HUES64 (cell line): ENCODE measurements around the gene PEDS1.
"Not testable (repeated sequence)": the region's sequence is repeated elsewhere in the genome, so short reads cannot be mapped to it uniquely, and the experiment has no call there.

Experiments
- H3K27ac ChIP-seq: 2 replicates; pipeline ENCODE4 v1.7.0; 2013; ENCODE audit warnings: low read depth, low read length, inconsistent platforms
- H3K27me3 ChIP-seq: 2 replicates; pipeline ENCODE4 v1.6.1; 2013; ENCODE audit warnings: mild to moderate bottlenecking, low read length; ENCODE audit not compliant: insufficient read depth
- H3K36me3 ChIP-seq: 2 replicates; pipeline ENCODE4 v1.6.1; 2013; ENCODE audit warnings: mild to moderate bottlenecking, low read length; ENCODE audit not compliant: insufficient read depth
- H3K4me1 ChIP-seq: 2 replicates; pipeline ENCODE4 v1.6.1; 2013; ENCODE audit warnings: mild to moderate bottlenecking, low read length, moderate library complexity; ENCODE audit not compliant: insufficient read depth
- H3K4me3 ChIP-seq: 2 replicates; pipeline ENCODE4 v1.5.1; 2013; ENCODE audit warnings: mild to moderate bottlenecking, low read length, moderate library complexity
- H3K9ac ChIP-seq: 2 replicates; pipeline ENCODE4 v1.6.1; 2013; ENCODE audit warnings: mild to moderate bottlenecking, low read depth, low read length
- H3K9me3 ChIP-seq: 2 replicates; pipeline ENCODE4 v1.6.1; 2013; ENCODE audit warnings: low read depth, low read length; ENCODE audit not compliant: insufficient read depth
- WGBS: fragments of 150-250, 120-280 bp; methylation state at CpG from one replicate; pipeline ENCODE4 v1.1.7; 2013; ENCODE audit warnings: missing lambda C conversion rate; 5-methylcytosine and 5-hydroxymethylcytosine counted together

PEDS1 gene

DNA sequence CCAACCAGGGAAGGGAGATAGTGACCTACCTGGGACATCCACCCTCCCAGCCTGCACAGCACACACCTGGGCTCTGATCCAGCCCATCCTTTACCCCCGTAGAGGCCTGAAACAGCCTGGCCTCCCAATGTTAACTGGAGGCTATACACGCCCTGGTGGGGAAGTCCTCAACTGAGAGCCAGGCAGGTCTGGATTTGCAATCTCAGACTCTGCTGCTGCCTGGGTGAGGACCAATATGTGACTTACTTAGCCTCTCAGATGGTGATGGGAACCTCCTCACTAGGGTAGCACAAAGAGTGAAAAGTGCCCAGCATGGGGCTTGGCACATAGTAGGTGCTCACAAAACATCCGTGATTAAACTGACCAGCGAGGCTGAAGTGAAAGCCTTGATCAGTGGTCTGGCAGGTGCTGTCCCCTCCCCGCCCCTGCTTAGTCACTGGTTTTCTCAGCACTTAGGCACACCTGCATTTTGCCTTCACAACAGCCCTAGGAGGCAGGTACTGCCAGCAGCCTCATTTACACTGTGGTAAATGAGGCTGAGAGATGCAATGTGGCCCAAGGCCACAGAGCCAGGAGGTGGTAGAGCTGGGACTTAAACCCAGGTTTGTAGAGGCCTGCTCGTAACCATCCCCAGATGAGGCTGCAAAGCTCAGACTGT is 12.4 kb downstream of the PEDS1 start:
- H3K9me3 ChIP-seq = no peaks in the 10 kb centered on the region
- no peak overlapping the region for H3K27ac ChIP-seq
- WGBS = 95% methylated on average over 6 of the region's 6 CpGs
- no peaks in the 10 kb centered on the region for H3K27me3 ChIP-seq
- H3K36me3 ChIP-seq = peaks cover 38% of the 10 kb centered on the region
- H3K9ac ChIP-seq = no peak overlapping the region
- no peak overlapping the region for H3K4me3 ChIP-seq
- peaks cover 8% of the 10 kb centered on the region; the same call in 1 of the 2 replicates for H3K4me1 ChIP-seq

DNA sequence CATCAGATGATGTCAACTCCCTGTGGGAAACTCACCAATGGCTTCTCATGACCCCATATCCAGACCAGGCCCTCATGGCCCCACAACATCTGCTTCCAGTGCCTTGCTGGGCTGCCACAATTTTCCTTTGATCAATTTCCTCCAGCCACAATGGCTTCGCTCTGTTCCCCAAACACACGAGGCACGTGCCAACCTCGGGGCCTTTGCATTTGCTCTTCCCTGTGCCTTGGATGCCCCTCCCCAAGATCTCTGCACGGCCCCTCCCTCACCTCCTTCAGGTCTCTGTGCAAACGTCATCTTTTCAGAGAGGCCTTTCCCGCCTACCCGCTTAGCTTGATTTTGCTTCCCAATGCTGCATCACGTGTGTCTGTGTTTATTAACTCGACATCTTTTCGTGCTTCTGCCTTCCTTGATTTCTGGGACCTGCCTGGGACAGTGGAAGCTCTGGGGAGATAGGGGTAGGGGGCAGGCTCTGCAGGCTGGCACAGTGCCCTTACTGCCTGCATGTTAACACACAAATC is 13.1 kb downstream of the PEDS1 start:
- H3K27ac ChIP-seq = no peak overlapping the region
- no peak overlapping the region for H3K4me3 ChIP-seq
- peaks cover 8% of the 10 kb centered on the region; the same call in 1 of the 2 replicates for H3K4me1 ChIP-seq
- H3K9ac ChIP-seq = no peak overlapping the region
- WGBS = 91% methylated on average over 11 of the region's 11 CpGs
- H3K9me3 ChIP-seq = no peaks in the 10 kb centered on the region
- peaks cover 42% of the 10 kb centered on the region for H3K36me3 ChIP-seq
- no peaks in the 10 kb centered on the region for H3K27me3 ChIP-seq

- 88% methylated on average over 29 of the region's 29 CpGs for WGBS
- no peaks in the 10 kb centered on the region for H3K27me3 ChIP-seq
- H3K9ac ChIP-seq = peak overlapping the region; percentile 19; the same call in 1 of the 2 replicates
- H3K4me1 ChIP-seq = peaks cover 8% of the 10 kb centered on the region; the same call in 1 of the 2 replicates
- H3K27ac ChIP-seq = peak overlapping the region; percentile 13; the same call in 1 of the 2 replicates
- peaks cover 52% of the 10 kb centered on the region for H3K36me3 ChIP-seq
- H3K4me3 ChIP-seq = no peak overlapping the region
- no peaks in the 10 kb centered on the region for H3K9me3 ChIP-seq
Observed at GRCh38 chr20:50138479-50139393, 14.8 kb downstream of the PEDS1 start.

DNA sequence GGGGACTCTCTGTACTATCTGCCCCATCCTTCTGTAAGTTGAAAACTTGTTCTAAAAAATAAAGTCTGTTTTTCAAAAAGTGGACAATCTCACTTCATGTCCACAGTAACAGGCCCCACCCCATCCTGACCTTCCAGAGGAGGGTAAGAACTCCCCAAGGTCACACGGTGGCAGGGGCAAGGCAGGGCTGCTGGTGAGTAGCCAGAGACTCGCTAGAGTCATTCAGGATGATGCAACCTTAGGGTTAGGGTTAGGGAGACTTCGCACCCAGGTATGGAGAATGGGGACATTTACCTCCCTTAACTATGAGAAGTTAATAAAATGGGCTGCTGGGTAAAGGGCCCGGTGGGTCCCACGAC is 15.4 kb downstream of the PEDS1 start:
- H3K27me3 ChIP-seq = no peaks in the 10 kb centered on the region
- H3K4me1 ChIP-seq = peaks cover 6% of the 10 kb centered on the region; the same call in 1 of the 2 replicates
- H3K27ac ChIP-seq = no peak overlapping the region

GRCh38 chr20:50137702-50138101 is 15.8 kb downstream of the PEDS1 start:
- not testable (repeated sequence) for H3K9ac ChIP-seq, H3K27ac ChIP-seq, H3K4me1 ChIP-seq, H3K9me3 ChIP-seq, H3K27me3 ChIP-seq, H3K4me3 ChIP-seq
- H3K36me3 ChIP-seq = peaks cover 51% of the 10 kb centered on the region
- 94% methylated on average over 13 of the region's 13 CpGs for WGBS

More for the DNA sequence above, 15.4 kb downstream of the PEDS1 start:
- WGBS = 96% methylated on average over 5 of the region's 5 CpGs
- no peak overlapping the region for H3K4me3 ChIP-seq
- H3K9me3 ChIP-seq = no peaks in the 10 kb centered on the region
- H3K9ac ChIP-seq = no peak overlapping the region
- peaks cover 52% of the 10 kb centered on the region for H3K36me3 ChIP-seq

DNA sequence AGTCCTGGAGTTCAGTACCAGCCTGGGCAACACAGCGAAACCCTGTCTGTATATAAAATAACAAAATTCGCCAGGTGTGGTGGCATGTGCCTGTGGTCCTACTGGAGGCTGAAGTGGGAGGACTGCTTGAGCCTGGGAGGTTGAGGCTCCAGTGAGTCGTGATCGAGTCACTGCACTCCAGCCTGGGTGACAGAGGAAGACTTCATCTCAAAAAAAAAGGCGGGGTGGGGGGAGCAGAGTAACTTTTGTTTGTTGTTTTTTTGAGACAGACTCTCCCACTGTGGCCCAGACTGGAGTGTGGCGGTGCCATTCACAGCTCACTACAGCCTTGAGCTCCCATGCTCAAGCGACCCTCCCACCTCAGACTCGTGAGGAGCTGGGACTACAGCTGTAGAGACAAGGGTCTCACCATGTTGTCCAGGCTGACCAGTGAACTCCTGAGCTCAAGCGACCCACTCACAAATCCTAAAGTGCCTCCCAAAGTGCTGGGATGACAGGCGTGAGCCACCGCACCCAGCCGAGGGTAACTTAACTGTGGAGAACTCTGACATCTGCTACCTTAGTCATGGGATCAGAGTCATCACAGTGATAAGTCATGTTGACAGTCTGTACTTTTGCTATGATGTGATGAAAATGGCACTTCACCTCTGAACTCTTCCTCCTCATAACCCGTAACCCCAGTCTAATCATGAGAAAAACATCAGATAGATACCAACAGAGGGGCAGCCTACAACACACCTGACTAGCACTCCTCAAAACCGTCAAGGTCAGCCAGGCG is 16.5 kb downstream of the PEDS1 start:
- H3K36me3 ChIP-seq = peaks cover 53% of the 10 kb centered on the region
- H3K27me3 ChIP-seq = no peaks in the 10 kb centered on the region
- H3K4me3 ChIP-seq = no peak overlapping the region
- WGBS = 95% methylated on average over 15 of the region's 15 CpGs
- H3K9ac ChIP-seq = no peak overlapping the region
- no peaks in the 10 kb centered on the region for H3K9me3 ChIP-seq
- no peak overlapping the region for H3K27ac ChIP-seq
- H3K4me1 ChIP-seq = 0 out of 2 replicates have a peak, but pooled peaks cover 4% of the 10 kb centered on the region

GRCh38 chr20:50135157-50135556 is 18.4 kb downstream of the PEDS1 start:
- H3K36me3 ChIP-seq = peaks cover 45% of the 10 kb centered on the region
- not testable (repeated sequence) for H3K4me1 ChIP-seq, H3K27ac ChIP-seq, H3K27me3 ChIP-seq, H3K9me3 ChIP-seq, H3K4me3 ChIP-seq, H3K9ac ChIP-seq
- 95% methylated on average over 7 of the region's 7 CpGs for WGBS

- no peaks in the 10 kb centered on the region for H3K9me3 ChIP-seq
- peaks cover 52% of the 10 kb centered on the region for H3K36me3 ChIP-seq
- 91% methylated on average over 9 of the region's 9 CpGs for WGBS
Observed at GRCh38 chr20:50133474-50134217, 19.9 kb downstream of the PEDS1 start.

DNA sequence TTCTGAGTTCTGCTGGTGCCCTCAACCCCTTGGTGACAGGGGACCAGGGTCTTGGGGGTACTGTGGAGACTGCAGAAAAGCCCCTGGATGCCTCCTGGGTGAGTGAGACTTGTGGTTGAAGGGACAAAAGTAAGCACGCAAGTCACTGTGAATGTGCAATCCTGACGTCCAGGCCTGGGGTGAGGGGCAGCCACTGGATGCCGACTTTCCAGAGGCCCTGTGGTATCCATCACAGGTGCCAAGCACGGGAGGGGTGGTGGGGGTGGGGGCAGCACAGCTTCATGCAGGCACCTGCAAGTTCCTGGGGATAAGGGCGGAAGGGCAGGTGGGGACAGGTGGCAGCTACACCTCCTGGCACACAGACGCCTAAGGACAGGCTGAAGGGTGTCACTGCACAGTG is 20.5 kb downstream of the PEDS1 start:
- WGBS = 94% methylated on average over 6 of the region's 6 CpGs
- Histone ChIP-seq H3K4me1 (no peaks in the 10 kb centered on the region), H3K9me3 (no peaks in the 10 kb centered on the region), H3K4me3 (no peak overlapping the region), H3K36me3 (peaks cover 58% of the 10 kb centered on the region), H3K27me3 (no peaks in the 10 kb centered on the region), H3K9ac (no peak overlapping the region), H3K27ac (no peak overlapping the region)

More at GRCh38 chr20:50133474-50134217, 19.9 kb downstream of the PEDS1 start:
- no peaks in the 10 kb centered on the region for H3K27me3 ChIP-seq
- H3K9ac ChIP-seq = no peak overlapping the region
- H3K27ac ChIP-seq = no peak overlapping the region
- H3K4me1 ChIP-seq = no peaks in the 10 kb centered on the region
- H3K4me3 ChIP-seq = no peak overlapping the region

GRCh38 chr20:50130995-50131394 is 22.5 kb downstream of the PEDS1 start:
- 94% methylated on average over 3 of the region's 4 CpGs for WGBS
- H3K27me3 ChIP-seq = no peaks in the 10 kb centered on the region
- no peak overlapping the region for H3K4me3 ChIP-seq
- H3K36me3 ChIP-seq = peaks cover 74% of the 10 kb centered on the region
- H3K4me1 ChIP-seq = no peaks in the 10 kb centered on the region
- H3K27ac ChIP-seq = no peak overlapping the region
- H3K9me3 ChIP-seq = no peaks in the 10 kb centered on the region
- H3K9ac ChIP-seq = no peak overlapping the region
